NCI-H748 (cell line): ENCODE data around the gene NOL9.
A peak's percentile ranks its signal among the peaks of the same experiment; 100 is the strongest.

Experiments used
- DNase-seq: peaks from one replicate; lab custom pipeline; 2025; ENCODE audit not compliant: unreplicated experiment; lab: John Stamatoyannopoulos, UW

NOL9 gene

GRCh38 chr1:6491081-6491449 lies 63.2 kb downstream of the NOL9 start:
- no peak for DNase-seq

- peak; percentile 61 for DNase-seq
Measured at GRCh38 chr1:6490181-6491080, 63.9 kb downstream of the NOL9 start.

- DNase-seq: peak; percentile 67
Measured at GRCh38 chr1:6489799-6490180, 64.5 kb downstream of the NOL9 start.

GRCh38 chr1:6489383-6489765 lies 64.9 kb downstream of the NOL9 start:
- DNase-seq: no peak

- DNase-seq: no peak
Measured at GRCh38 chr1:6488602-6489382, 65.5 kb downstream of the NOL9 start.

- no peak for DNase-seq
Measured at GRCh38 chr1:6487804-6488484, 66.4 kb downstream of the NOL9 start.

- peak; percentile 89 for DNase-seq
Measured at GRCh38 chr1:6486433-6487011, 67.8 kb downstream of the NOL9 start.

GRCh38 chr1:6485168-6486101 lies 68.9 kb downstream of the NOL9 start:
- DNase-seq: peak; percentile 13

- no peak for DNase-seq
Measured at GRCh38 chr1:6484826-6485167, 69.5 kb downstream of the NOL9 start.

- DNase-seq: no peak
Measured at GRCh38 chr1:6483761-6484117, 70.6 kb downstream of the NOL9 start.

- peak; percentile 23 for DNase-seq
Measured at GRCh38 chr1:6483017-6483760, 71.1 kb downstream of the NOL9 start.

- DNase-seq: no peak
Measured at GRCh38 chr1:6481820-6482219, 72.5 kb downstream of the NOL9 start.

- DNase-seq: no peak
Measured at GRCh38 chr1:6477039-6477820, 77.1 kb downstream of the NOL9 start.

GRCh38 chr1:6476483-6476882 lies 77.8 kb downstream of the NOL9 start:
- no peak for DNase-seq

GRCh38 chr1:6475381-6476133 lies 78.8 kb downstream of the NOL9 start:
- DNase-seq: peak; percentile 47

- no peak for DNase-seq
Measured at GRCh38 chr1:6474815-6475282, 79.5 kb downstream of the NOL9 start.

GRCh38 chr1:6473974-6474814 lies 80.1 kb downstream of the NOL9 start:
- DNase-seq: peak; percentile 88
